ENCODE data around the gene NDST4.

The NDST4 gene

DNA sequence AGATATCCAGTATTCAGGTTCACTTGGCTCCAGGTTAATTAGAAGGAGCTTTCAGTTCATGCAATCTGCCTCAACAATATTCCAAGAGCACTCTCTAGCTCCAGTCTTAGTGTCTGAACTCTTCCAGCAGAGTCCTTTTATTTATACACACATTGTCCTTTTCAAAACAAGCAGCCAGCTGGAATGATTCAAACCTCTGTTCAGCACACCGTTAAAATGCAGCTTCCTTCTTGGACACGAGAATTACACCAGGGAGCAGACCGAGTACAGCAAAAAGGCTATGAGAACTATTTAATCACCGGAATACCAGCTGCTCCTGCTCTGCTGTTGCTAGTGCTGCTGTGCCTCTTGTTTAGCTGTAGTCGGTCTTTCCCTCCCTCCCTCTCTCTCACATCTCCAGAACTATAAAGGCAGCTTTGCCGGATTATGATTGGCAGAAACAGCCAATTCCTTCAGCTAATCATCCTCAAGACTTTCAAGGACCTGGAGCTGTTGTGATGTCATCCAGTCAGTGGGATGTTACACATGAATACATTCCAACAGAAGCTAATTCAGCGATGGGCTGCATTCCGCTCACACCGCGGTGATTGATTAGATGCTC is at the start of gene NDST4:
TSS of gene NDST4 (minus strand) at position 115 of the 601 bp plus-strand sequence. CDS start 36,584 bp downstream, outside the sequence.
- no peak for DNase-seq

DNA sequence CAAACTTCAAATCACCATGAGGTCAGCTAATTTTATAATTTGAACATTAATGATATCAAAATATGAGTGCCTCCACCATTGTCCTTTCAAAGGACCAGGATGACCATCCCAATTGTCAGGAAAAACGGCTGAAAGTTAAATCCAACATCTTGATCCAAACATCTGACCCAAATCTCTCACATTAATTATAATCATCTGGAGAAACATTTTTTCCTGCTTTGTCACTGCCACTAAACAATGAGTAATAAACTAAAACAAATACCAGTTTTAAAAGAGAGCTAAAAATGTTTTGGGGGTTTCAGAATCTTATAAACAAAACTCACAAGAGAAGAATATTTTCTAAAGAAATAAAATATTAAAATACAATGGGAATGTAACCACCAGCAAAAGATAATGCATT is 45.7 kb upstream of the NDST4 start:
- no peak for DNase-seq

DNA sequence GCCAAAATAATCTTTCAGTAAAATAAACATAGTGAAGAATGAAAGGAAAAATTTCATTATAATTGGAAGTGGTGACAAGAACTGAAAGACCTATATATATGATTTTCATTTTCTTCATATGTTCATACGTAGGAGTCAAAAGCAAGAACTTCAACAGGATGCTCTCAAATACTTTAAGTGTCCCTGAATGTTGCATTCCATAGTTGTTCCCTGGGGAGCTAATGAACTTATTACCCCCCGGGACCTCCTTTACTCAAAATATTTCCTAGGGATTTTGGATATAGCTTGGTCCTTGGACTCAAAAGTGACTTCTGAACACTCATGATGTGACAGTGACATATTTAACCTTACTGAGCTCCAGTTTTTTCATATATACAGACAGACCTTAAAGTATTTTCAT is 44.9 kb upstream of the NDST4 start:
- no peak for DNase-seq

DNA sequence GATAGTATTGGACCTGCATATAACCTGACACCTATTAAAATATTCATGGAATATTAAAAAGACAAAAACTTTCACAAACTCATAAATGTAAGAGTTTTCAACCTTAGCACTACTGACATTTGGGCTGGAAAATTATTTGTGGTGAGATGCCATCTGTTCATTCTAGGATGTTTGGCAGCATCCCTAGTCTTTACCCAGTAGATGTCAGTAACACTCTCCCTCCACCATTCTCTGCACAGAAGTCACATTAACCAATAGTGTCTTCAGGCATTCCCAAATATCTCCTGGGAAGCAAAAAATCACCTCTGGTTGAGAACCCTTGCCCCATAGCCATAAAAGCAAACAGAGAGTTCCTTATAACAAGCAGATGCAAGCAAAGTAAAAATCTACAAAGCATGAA is 41.4 kb upstream of the NDST4 start:
- no peak for DNase-seq

DNA sequence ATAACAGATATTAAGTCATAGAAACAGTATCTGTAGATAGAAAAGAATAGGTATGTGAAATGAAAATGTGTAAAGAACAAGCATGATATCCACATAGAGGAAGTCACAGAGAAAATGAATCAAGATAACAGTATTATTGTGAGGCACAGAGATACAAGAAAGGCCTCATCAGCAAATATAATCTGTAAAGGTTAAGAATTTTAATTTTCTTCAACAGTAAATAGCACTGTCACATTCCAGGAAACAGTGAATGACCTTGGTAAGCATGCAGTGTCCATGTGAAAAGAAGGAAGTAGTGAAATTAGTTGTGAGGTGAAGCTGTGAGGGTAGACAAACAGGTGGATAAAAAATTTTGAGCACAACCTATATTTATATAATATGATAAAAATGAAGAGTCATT is 39.5 kb upstream of the NDST4 start:
- DNase-seq: no peak

DNA sequence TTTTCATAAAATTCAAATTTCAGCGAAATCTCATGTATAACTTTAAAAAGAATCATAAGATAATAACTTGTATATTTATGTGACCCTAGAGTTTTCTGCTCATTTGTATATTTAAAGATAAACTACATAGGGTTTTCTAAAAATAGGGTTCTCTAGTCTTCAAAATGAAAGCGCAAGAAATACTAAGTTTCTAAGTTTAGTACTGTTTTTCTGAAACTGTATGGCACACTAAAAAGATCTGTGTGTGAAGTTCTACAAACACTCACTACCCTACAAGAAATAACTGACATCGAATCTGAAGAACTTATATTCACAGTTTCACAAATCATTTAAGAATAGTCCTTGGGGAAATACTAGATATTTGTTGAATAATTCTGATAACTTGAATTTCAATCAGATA is 38.7 kb upstream of the NDST4 start:
- DNase-seq: no peak

DNA sequence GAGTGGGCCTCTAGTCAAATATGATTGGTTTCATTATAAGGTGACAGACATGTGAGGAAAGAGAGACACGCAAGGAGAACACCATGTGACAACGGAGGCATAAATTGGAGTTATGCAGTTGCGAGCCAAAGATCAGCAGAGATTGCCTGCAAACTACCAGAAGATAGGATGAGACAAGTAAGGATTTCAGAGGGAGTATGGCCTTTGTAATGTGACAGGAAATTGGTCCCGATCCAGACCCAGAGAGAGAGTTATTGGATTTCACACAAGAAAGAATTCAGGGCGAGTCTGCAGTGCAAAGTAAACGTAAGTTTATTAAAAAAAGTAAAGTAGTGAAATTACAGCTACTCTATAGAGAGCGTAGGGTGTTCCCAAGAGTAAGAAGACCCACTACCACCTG is 35.7 kb upstream of the NDST4 start:
- DNase-seq: no peak

DNA sequence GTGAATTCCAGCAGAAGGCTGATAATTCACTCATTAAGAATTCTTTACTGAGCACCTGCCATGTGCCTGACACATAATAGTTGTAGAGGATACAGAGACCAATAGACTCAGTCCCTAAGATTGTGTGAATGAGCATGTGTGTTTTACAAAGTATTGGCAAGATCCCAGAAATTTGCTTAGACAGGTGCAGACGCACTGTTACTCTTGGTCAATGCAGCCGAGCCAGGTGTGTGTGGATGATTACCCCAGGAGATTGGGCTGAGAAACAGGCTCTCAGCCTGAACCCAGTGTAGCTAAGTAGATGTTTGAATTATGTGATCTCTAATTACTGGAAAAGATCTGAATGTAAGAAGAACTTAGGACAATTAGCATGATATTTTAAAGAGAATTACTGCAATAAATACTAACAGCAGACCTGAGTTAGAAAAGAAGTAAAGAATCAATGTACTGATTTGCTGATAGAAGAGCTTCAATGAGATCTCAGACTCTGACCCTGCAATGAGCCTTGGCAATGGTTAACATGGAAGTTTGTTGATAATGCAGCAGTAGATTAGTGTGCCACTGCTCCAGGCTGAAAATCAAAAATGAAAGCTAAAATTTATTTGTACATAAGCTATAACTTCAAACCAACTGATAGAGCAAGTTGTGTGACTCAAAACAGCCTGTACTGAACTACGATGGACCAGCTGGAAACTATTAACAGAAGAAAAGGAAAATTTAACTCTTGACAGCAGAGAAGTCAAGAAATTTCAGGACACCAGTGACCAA is 32.2 kb upstream of the NDST4 start:
- DNase-seq: no peak

DNA sequence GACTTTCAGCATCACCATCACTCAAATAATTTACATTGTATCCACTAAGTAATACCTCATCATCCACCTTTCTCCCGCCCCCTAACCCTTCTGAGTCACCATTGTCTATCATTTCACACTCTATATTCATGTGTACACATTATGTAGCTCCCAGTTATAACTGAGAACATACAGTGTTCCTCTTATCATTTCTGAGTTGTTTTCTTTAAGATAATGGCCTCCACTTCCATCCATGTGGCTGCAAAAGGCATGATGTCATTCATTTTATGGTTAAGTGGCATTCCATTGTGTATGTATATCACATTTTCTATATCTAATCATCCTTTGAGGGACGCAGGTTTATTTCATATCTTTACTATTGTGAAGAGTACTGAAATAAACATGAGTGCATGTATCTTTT is 14.6 kb upstream of the NDST4 start:
- DNase-seq: no peak

DNA sequence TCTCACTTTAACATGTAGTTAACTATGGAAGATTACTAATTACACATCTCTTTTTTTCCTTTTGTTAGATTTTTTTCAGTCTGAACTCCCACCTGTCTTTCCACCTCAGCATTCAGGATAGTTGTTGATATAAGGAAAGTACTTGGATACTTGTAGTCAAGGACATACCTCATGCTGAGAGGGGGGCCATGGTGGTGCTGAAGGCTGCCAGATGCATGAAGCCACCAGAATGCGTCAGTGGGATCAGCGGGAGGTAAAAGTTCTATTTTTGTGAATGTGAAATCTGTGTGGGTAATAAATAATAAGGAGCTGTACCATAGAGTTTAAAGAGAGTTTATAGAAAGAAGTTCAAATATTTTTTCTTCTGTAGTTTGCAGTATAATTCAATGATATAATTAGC is 13.1 kb upstream of the NDST4 start:
- no peak for DNase-seq

DNA sequence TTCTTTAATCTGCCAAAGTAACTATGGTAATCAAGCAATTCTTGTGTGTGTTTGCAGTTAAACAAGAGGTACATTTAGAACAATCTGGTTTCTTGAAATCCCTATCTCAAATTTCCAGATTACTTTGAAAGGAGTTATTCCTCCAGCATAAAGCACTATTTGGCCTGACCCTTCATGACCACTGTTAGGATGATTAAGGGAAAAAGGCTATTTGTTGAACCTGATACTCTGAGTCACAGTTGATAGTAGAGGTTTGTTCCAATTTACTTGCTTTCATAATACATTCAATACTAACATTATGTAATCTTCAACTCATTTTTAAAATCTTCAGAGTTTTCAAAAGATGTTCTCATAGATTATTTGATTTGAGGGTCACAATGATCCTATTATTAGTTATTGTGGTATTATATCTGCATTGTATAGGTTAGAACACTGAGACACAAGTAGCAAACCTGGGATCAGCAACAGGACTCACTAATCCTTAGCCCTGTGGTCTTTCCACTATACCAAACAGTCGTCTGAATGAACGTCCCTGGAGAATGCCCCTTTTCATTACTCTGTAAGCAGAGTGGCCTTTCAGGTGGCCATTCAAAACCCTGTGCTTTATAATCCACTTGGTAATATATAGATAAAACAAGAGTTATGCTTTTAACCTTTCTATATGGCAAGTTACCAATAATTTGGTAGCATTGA is 8.1 kb upstream of the NDST4 start:
- DNase-seq: no peak

DNA sequence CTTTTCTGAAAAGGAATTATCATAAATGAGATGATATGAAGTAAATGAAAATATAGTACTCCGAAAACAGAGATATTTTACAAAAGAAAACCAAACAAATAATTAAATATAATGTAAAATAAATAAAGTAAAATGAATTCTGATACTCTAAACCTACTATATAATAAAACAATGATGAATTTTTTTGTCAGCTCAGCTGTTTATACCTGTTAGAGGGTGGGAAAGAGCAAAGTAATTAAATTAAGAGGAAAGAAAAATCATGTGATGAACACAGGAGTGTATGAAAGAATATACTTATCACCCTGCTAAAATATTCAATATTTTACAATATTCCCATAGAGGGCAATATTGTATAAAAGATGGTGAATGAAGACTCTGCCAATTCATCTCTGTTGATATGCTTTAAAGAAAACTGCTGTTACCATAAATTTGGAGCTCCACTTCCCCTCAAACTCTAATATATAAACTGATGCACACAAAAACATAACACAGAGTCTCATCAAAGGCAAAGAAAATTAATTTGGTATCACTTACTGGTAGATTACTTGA is 6.5 kb upstream of the NDST4 start:
- peak in 1 of 3 donors; percentile 8 for DNase-seq

DNA sequence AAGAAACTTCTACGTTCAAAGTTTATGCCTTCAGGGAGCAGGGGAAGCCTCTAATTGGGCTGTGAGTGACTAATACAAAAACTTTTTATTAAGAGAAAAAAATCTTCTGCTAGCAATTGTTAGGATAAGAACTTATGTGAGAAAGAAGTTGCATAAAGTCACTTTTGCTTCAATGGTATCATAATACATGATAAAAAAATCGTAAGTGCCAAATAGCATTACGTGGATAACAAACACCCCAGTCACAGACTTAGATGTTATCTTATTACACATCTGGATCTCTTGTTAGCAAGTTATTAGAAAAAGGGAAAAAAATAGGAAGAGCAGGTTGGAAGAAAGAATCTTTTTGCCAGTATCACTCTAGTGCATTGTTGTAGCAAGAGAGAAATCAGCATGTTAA is 4.2 kb upstream of the NDST4 start:
- DNase-seq: no peak

DNA sequence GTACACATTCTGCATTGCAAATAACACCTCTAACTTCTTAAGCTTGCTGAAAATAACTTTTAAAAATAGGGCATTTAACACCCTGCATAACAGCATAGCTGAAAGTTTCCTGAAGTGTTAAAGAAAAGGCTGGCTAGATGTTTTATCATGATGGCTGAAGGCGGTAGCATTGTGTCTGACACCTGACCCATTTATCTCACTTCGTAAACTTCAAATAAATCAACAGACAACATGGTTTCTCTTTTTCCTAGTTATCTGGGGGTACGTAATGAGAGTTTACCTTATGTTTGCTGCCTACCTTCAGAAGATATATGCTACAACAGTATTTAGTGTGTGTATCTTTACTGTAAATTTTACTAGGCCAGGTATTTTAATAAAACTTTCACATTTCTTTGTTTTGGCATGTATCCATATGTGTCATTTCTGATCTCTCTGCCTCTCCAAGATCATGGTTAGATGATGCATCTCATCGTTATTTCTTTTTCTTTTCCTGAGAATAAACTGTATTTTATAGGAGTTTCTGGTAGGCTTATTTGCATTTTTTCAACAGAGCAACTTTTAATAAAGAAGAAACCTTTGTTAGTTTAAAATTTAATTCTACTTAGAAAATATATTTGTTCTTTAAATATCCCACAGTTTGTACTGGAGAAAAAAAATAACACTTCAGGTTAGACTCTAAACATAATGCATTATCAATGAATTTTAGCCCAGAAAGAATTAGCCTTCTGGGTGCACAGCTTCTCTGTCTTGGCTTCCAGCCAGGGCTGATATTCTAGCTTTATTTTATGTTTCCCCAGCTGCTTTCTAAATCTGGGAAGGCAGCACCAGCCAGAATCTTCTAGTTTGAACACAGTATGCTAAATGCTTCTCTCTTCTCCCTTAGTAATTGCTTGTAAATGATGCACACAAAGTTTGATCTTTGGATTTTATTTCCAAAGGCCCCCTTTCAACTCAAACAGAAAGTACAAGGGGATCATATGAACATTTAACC is 2.9 kb downstream of the NDST4 start:
- DNase-seq: no peak

DNA sequence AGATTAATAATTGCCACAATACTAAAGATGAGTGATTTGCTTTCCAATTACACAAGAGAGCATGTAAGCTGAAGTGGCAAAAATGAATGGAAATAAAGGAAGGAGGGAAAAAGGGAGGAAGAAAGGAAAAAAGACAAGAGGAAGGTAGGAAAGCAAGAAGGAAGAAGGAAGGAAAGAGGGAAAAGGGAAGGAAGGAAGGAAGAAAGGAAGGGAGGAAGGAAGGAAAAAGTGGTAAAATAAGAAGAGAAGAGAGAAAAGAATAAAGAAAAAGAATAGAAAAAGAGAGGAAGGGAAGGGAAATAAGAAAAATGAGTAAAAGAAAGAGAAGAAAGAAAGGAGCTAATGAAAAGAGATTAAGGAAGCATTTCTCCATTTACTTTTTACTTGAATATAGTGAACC is 4.6 kb downstream of the NDST4 start:
- DNase-seq: no peak

DNA sequence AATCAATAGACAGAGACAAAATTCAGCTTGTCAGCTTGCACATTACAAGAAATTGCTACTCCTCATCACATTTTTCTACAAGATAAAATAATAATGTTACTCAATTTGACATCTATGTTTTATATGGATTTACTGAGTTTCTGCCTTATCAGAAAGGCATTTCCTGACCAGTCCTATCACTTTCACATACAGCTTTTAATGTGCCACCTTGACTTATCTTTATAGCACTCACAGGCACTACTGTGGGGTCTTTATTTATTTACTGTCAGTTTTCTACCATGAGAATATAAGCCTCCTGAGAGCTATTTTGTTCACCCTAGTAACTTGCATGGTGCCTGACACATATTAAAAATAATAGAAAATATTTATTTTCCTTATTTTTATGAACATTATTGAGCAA is 6.0 kb downstream of the NDST4 start:
- no peak for DNase-seq

DNA sequence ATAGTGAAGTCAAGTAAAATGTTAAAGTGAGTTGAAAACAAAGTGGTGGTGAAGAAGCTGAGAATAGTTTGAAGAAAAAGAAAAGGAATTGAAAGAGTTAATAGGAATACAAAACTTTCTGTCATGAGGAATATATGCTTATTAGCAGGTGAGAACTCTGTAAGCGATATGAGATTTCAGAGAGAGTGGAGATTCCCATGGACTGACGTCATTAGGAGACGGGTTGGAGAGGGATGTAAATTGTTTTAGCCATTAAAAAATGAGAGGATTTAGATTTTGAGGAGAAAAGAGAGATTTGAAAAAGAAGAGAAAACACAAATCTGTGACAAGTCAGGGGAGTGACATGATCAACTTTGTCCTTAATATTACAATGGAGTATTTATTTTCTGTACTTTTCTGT is 11.7 kb downstream of the NDST4 start:
- no peak for DNase-seq

DNA sequence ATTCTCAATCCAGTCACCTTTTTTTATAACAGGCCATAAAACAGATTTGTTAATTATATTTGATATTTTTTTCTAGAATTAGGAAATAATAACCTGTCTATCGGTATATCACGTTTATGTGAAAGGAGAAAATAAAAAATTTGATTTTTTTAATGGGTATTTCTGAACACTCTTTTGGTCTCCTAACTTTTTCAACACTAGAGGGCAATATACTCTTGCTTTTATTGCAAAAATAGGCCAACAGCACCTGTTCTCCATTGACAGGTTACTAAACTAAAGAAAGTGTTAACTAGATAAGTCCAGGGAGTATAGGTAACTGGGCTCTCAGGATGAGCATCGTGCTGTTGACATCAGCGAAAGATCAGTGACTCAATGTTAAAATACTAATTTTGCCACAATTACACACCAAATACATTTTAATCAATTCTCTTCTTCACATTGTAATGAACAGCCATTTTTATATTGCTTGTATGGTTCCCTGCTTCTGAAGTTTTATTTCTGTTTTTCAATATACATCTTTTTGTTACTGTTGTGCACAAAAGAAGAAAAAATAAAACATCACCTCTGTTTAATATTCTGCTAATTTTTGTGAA is 22.8 kb downstream of the NDST4 start:
- DNase-seq: peak; percentile 31 to 55 (median 53)

DNA sequence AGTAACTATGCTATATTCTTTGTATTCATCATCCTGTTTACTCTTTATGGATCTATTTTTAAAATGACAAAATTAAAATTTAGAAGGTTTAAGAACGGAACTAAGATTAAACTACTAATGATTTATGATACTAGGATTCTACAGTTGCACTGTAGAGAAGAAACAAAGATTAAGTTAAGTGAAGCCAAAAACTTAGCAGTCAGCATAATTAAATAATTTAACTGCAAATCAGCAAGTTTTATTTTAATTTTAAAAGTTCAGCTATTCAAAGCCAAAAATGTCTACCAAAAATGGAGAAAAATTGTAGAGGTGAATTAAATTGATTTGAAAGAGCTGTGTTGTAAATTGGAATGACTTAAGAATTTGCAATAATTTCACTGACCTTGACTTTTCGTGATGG is 30.8 kb downstream of the NDST4 start:
- DNase-seq: no peak

DNA sequence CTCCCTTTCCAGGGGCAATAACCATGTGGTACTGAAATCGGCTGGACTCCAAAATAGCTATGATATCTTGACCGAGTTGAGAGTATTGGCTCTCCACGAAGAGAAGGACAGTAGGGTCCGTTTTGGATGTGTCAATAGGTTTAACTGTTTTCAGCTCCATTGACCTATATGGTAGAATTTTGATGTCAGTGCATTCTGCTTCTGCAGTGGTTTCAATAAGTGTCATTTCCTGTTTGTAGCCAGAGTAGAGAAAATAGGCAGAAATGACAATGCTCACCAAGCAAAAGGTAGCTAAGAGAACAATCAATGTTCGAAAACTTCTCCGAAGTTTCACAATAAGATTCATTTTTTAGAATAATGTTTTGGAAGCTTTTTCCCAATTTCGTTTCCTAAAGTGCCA is 36.7 kb downstream of the NDST4 start:
- DNase-seq: no peak

DNA sequence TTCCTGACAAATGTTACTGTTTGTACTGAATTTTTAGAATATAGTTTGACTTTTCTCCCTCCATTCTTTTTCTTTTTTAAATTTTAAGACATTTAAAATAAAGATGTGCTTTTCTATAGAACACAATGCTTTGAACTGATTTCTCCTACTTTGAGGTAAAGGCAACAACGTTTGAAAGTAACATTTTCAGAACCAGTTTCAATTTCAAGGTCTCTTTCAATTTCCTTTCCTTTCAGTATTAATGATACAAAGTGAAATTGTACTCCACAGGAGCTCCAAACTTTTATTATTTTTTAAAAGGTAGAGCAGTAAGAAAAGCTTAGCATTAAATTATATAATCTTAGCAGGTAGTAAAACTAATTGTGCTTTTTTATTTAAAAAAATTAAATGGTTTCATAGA is 54.9 kb downstream of the NDST4 start:
- DNase-seq: no peak

DNA sequence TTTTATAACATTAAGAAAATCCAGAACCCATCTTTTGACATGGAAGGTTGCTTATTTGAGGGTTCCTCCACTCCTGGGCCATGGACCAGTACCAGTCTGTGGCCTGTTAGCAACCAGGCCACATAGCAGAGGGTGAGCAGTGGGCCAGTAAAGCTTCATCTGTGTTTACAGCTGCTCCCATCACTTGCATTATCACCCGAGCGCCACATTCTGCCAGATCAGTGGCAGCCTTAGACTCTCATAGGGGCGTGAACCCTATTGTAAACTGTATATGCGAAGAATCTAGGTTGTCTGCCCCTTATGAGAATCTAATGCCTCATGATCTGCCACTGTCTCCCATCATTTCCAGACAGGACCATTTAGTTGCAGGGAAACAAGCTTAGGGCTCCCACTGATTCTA is 58.6 kb downstream of the NDST4 start:
- DNase-seq: no peak

All from suppressor macrophage treated with lipopolysaccharide for 1 hour (primary cell).